Measurements from ENCODE around the gene PRKN.
"Not testable (repeated sequence)": the region's sequence is repeated elsewhere in the genome, so short reads cannot be mapped to it uniquely, and the experiment has no call there.

Gene PRKN

DNA sequence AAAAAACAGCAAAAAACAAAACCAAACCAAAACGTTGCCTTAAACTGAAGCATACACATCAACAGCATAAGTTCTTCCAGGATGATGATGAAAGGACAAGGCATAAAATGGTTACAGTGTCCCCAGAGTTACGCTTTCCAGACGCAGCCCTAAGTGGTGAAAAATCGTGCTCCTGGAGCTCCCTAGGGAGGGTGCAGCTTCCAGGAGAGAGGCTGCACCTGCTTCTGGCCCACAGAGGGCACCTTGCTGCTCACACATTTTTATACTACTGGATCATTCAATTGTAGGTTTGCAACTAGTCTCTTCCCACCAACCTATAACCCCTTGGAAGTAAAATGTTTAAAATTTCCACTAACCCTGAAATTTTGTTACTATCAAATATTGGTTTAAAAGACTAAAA lies 115.0 kb downstream of the PRKN start:
- no peak for DNase-seq

DNA sequence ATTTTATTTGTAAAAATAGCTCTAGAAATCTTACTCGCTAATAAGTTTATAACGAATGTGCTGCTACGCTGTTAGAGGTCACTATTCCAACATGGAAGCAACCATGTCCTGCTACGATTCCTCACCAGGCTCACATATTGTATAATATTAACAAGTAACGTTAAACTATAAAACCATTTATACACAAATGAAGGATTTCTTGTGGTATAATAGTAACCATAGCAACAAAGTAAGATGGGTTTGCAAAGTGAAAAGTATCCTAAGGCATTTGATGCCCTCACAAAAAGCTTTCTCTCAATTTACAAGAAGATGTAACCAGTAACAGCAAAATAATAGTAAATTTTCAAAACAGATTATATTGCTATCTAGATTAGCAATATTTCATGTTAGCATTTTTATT lies 117.2 kb downstream of the PRKN start:
- DNase-seq: no peak

DNA sequence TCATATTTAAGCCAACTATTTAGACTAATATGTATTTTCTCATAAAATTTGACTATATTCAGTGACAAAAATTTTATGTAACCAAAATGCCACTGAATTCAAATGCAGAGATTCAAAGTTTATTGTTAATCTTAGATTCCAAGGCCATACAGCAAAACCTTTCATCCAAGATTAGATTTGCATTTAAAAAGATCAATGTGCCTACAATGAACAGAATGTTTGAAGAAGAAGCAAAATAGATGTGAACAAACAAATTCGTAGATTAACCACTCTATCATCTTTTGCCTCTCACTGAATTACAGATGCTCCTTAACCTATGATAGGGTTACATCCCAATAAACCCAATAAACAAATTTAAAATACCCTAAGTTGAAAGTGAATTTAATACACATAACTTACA lies 121.7 kb downstream of the PRKN start:
- DNase-seq: no peak

DNA sequence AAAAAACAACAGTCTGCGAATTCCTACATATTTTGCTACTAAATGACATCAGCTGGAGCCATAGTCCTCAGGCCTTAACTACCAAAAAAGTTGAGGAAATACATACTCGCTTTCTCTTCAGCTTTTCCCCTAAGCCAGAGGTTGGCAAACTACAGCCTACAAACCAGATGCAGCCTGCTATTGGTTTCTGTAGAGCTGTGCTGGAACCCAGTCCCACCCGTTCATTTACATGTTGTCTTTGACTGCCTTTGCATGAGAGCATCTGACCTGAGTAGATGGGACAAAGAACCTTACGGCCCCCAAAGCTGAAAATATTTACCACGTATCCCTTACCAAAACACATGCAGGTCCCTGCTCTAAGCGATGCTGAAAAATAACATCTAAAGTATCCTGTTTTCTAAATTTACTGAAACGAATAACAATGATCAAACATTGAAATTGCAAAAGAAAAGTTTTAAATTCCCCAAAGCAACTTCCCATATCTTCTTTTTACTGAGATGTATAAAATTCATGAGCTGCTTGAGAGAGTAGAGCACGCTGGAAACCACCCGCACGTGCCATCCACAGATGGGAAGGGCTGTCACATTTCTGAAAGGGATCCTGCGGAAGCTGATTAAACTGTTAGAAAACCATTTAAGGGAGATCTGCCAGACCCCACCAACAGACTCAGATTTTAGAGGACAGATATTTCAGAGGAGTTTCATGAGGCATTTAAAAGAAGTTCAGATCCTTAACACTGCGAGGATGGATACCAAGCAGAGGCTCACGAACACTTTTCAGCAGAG lies 124.1 kb downstream of the PRKN start:
- DNase-seq: no peak

DNA sequence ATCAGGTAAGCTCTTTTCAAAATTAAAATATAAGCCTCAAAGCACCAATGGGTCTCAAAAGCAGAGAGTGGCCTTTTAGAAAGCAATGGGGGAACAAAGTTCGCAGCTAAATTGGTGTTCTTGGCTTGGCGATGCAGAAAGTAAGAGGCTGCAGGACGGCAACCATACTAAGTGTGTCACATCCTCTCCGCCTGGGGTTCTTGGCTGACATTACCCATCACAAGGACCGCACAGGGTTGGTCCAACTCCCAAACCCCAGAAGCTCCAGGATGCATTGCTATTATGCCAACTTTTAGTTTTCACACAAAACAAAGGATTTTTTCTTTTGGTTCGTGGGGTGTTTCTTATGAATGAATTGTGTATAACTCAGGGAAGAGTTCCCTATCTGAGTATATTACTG lies 124.8 kb downstream of the PRKN start:
- no peak for DNase-seq

DNA sequence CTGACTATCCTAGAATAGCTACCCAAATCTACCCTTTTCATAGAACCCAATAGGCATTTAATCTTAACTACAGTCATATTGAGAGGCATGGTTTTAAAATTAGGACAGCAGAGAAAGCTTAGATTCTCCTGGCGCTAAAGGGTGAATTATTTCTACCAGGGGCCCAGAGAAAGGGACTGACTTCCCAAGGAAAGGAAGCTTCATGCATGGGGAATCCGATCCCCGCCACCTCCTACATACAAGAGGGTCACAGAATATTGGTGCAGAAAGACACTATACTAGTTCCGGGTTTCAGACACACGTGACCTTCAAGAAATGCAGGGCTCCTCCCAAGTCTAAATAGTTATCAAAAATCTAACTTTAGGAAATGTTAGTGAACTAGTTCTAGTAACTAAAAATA lies 130.9 kb downstream of the PRKN start:
- DNase-seq: no peak

DNA sequence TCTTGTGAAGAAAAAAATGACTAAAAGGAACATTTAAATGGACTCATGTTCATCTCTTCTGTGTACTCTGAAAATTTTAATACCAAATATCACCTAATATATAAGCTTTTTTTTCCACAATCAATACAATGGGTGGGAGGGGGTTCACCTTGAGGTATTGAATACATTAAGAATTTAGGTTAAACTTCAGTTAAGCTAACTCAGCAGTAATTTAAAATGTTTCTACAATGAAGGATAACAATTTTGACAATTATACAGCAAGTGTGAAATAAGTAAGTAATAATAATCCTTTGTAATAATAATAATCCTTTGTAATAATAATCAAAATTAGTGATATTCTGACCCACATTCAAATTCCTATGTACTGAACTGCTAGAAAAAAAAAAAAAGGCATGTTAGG lies 136.0 kb downstream of the PRKN start:
- DNase-seq: no peak

DNA sequence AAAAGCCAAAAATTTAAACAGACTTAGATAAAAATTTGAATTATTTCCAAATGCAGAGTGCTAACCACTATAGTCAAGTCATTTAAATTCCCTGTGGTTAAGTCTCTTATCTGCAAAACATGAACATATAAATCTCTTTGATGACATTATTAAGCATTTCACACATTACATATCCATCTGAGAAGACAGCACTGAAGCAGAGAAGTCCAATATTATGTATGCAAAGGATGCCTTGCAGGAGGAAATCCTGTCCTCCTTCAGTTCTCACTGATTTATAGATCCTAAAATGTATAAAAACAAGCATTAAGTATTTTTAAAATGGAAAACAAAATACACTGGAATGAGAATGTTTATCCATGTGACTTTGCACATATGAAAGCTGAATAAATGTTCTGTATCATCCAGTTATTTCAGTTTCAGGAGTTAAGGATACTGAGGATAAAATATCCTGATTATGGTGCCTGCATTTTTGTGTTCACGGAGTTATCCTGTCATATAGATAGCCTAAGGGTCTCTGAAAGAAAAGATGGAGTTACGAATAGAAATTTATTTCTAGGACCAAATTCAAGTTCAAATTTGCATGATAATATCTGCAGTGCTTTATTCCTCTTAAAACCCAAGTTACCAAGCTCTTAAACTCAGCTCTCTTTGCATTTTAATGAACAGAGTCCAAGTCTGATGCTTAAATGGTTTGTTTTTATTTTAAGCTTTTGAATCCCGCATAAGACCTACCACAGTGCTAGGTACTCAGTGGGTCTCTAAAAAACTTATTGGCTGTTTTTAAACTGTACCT lies 145.4 kb downstream of the PRKN start:
- DNase-seq: no peak

DNA sequence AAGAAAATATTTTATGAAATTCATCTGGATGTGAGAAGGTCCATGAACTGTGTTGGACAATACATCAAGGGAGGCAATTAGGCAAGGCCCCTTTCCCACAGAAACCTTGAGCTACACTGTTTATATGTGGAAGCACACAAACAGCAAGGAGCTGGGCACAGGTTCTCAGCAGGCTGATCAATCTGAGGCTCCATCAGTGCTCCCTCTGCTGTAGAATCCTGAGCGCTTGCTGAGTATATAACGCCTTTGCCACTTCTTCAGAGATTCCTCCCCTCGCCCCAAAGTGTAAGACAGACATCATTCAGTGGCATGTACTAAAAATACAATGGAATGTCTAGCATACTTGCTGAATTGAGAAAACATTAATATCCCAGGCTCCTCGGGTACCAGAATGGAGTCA lies 146.9 kb downstream of the PRKN start:
- no peak for DNase-seq

DNA sequence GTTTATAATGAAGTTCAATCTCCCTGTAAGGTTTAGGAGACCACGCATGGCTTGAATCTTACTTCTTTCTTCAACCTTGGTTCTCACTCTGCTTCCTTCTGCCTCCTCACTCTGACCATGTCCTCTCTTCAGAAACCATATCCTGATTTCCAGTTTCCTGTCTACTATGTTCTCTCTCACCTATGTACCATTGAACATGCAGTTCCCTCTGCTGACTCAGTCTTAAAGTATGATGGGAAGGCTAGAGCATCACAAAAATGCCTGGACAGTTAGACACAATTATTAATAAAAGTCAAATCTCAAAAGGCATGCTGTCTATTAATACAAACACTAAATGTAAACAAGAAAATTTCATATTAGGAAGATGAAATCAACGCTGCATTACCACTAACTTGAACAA lies 151.6 kb downstream of the PRKN start:
- no peak for DNase-seq

DNA sequence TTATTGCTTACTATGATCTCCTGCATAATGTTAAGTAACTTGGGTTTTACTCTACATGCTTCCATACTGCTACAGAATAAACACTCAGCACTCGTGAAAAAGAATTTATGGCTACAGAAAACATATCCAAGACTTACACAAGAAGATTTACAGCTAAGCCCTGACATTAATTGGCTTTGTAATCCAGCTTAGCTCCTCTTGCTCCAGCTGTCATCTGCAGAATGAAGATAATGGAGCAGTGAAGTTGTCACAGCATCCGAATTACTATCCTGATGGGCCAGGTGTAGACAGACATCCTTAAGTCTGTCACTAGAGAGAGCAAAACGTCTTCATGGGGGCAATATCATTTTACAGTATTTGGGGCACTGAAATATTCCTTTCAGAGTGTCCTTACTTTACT lies 155.3 kb downstream of the PRKN start:
- DNase-seq: no peak

DNA sequence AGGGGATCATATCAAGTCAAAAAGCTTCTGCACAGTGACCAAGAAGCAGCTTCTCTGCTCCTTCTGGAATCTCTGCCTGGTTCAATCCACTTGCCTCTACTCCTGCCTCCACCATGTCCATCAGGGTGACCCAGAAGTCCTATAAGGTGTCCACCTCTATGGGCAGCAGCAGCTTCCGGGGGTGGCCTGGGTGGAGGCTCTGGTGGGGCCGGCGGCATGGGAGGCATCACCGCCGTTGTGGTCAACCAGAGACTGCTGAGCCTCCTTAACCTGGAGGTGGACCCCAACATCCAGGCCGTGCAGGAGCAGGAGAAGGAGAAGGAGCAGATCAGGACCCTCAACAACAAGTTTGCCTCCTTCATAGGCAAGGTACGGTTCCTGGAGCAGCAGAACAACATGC lies 159.3 kb downstream of the PRKN start:
- DNase-seq: no peak

DNA sequence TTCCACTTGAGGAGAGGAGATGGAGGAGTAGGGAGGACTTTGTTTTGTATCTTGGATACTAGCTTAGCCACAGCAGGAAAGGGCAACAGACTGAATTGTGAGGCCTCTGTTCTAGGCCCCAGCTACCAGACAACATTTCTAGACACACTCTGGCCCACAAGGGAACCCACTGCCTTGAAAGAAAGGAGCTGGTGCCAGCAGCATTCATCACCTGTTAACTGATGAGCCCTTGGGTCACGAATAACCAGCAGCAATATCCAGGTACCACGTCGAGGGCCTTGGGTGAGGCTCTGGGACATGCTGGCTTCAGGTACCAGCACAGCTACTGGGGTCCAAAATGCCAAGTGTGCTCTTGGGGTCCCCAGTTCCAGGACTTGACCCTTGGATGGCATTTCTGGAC lies 165.5 kb downstream of the PRKN start:
- DNase-seq: no peak

DNA sequence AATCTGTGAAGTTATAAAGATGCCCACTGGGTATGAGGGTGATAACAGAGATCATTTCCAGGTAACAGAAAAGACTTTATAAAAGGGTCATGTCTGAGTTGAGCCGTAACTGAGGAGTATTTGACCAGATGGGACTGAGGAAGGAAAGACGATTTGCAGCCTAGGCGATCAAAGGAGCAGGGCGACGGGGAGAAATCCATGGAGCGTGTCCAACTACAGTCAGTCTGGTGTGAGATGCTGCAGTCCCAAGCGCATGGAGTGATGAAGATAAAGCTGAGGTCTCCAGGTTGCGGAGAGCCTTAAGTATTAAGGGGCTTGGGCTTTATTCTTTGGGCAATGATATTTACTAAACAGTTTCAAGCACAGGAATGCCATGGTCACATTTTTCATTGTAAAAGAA lies 166.7 kb downstream of the PRKN start:
- no peak for DNase-seq

DNA sequence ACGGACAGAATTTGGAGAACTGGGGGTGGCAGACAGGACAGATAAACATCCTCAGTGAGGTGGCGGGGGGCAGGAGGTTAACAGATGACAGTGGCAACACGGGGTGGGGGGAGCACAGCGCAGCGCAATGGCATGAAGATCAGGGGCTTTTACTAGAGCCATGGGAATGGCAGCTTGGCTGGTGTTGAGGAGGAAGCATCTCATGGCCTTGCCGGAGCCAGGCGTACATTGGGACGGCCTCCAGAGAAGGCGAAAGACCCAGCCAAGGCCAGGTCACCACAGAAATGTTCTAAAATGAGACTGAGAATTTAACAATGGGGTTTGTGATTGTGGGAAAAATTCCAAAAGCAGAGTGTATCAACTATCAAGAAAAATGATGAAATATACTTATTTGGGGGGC lies 173.0 kb downstream of the PRKN start:
- no peak for DNase-seq

DNA sequence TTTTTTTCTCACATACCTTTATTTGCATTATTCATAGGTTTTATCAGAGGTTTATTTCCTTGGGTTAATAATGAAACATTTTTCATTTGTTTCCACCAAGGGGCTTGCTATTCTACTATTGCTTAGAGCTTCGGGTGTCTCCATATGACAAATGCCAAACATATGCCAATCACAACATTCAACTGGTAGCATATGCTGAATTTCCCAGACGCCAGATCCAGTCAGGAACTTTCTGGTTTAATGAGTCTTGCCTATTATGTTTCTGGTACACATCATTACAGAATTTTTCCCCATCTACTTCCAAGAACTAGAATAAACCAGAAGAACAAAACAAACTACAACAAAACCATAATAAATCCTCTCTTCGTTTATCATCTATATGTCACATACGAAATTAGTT lies 180.7 kb downstream of the PRKN start:
- no peak for DNase-seq

DNA sequence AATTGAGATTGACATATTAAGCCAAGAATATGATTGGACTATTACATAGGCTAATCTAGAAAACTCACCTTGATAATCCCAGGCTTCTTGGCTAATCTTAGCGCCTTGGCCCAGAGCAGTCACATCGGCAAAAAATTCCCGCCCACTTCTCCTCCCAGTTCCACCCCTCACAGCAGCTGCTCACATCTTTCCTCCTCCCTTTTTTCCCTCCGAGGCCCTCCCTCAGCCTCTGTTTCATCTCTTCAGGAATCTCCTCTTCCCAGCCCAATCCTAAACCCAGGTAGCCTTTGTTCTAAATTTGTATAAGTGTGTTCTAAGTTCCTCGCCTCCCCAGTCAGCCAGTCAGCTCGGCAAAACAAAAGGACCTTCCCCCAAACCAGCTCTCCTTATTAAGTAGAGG lies 184.3 kb downstream of the PRKN start:
- DNase-seq: no peak

DNA sequence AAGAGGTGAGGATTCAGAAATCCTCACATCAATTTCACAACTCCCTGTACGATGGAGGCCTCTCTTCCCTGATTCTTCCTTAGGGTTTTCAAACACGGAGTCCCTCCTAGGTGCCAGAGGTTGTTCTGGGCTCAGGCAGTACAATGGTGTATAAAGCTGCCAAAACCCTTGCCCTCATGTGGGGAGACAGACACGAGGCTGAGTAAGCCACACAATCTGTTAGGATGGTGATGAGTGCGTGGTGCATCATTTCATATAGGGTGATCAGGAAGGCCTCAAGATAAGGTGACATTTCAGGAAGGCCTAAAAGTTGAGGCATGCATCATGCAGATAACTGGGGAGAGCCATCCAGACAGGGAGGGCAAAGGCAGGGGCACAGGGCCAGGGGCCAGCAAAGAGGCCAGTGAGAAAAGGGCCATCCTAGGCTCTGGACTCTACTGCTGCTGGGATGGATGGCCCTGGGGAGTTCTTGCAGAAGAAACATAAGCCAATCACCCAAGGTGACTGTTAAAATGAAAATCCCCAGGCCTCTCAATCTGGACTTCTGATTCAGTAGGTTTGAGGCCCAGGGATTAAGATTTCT lies 186.5 kb downstream of the PRKN start:
- no peak for DNase-seq

DNA sequence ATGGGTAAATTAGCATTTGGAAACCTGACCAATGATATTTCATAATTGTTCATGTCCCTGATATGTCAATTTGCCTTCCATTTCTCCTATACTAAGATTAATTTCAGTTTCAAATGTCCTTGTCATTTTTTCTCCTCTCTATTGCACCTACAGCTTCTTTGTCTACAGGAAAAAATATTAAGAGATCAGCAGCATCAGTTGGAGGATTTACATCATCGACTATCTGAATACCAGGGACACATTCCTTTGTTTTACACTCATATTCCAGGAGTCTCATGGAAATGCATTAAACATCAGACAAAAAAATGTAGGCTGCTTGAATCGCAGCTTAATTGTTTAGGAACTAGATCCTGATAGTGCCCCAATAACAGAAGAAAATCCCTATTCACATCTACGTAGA lies 188.2 kb downstream of the PRKN start:
- no peak for DNase-seq

DNA sequence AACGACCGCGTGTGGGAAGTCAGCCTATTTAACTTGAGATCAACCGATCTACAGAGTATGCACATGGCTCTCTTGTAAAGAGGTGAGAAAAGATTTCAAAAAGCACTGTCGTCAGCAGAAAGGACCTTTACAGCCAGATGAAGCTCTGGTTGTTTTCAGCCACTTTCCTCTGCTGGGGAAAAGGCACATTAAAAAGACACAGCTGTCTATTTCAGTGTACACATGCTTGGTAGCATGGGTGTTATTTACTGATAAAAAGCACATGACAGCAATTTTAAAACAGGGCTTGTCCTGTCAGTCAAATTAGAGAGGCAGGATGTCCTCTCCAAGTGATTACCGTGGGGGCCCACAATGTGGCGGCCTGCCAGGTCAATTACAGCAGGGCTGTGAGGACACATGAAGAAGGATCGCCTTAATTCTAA lies 188.9 kb downstream of the PRKN start:
- peak; percentile 83 for DNase-seq

DNA sequence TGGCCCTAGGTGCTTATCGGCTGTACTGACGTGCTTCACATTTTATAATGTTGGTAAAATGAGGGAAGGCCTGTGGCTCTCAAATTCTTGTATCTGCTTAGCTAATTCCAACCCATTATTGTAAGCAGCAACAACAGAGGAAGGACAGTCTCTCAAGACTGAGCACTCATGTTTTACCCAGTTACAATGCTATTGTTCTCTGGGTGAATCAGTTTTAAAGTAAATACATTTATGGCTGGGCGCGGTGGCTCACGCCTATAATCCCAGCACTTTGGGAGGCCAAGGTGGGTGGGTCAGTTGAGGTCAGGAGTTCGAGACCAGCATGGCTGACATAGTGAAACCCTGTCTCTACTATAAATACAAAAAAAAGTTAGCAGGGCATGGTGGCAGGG lies 194.6 kb downstream of the PRKN start:
- peak; percentile 13 for DNase-seq

DNA sequence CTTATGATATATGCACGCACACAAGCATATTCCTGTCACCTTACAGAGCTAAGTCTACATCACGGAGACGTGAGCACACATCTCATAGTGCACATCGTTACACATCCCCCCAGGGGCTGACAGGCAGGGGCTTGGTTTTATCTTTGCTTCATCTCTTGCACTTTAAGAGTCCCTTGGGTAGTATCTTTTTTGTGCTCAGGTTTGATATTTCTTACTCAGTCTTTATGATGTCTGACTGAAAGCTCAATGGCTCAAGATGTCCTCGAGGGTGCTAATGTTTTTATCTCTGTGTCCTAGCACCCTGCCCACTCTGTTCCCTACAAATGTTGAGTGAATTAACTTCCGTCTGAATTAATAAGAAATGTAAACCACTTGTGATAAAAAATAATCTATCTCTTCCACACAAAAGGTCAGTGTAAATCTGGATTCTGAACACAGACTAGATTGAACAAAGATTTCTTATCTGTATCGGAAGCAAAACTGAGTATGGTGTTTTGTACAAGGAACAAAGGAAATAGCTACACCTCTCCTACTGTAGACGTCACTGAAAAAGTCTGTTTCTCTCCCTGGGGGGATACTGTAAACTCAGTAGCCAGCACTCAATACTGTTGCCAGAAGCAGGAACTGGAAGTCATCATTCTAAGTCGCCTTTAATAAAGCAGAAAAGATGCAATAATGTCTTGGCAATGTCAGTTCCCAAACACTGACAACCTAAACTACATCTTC lies 195.1 kb downstream of the PRKN start:
- DNase-seq: no peak

DNA sequence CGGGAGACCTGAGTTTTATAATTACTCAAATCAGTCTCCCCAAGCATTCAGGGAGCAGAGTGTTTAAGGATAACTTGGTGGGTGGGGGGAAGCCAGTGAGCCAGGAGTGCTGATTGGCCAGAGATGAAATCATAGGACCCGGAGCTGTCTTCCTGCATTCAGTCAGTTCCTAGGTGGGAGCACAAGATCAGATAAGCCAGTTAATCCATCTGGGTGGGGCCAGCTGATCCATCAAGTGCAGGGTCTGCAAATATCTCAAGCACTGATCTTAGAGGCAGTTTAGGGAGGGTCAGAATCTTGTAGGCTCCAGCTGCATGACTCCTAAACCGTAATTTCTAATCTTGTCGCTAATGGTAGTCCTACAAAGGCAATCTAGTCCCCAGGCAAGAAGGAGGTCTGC lies 196.2 kb downstream of the PRKN start:
- DNase-seq: not testable (repeated sequence)

DNA sequence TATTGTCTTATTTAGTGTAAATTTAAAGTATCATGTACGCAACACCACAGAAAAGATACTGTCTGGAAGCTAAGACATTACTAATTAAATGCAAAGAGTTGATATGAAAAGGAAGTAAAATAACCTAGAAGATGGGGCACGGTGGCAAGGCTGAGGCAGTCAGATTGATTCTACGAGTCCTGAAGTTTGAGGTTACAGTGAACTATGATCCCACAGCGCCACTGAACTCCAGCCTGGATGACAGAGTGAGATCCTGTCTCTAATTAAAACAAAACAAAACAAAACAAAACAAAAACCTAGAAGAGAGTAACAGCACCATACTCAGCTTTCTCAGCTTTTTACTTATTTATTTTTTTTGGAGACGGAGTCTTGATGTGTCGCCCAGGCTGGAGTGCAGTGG lies 199.0 kb downstream of the PRKN start:
- DNase-seq: no peak
